HUES6 (cell line): Measurements from ENCODE around the gene TEX28.
"Not testable (repeated sequence)": the region's sequence is repeated elsewhere in the genome, so short reads cannot be mapped to it uniquely, and the experiment has no call there.

Experiments
- H3K27ac ChIP-seq: 2 replicates; pipeline ENCODE4 v1.7.0; 2013; ENCODE audit warnings: low read depth, mild to moderate bottlenecking, low read length, inconsistent platforms
- H3K27me3 ChIP-seq: 2 replicates; pipeline ENCODE4 v1.6.1; 2013; ENCODE audit warnings: low read length; ENCODE audit not compliant: control insufficient read depth, insufficient read depth
- H3K36me3 ChIP-seq: 2 replicates; pipeline ENCODE4 v1.6.1; 2013; ENCODE audit warnings: low read length; ENCODE audit not compliant: control insufficient read depth, insufficient read depth
- H3K4me1 ChIP-seq: 2 replicates; pipeline ENCODE4 v1.6.1; 2013; ENCODE audit warnings: low read length; ENCODE audit not compliant: control insufficient read depth, insufficient read depth
- H3K4me3 ChIP-seq: 2 replicates; pipeline ENCODE4 v1.5.1; 2013; ENCODE audit warnings: low read depth, low read length
- H3K9ac ChIP-seq: one replicate; pipeline ENCODE4 v1.6.1; 2013; ENCODE audit warnings: mild to moderate bottlenecking, low read length
- H3K9me3 ChIP-seq: 2 replicates; pipeline ENCODE4 v1.6.1; 2013; ENCODE audit warnings: low read depth, low read length; ENCODE audit not compliant: control insufficient read depth, insufficient read depth

The TEX28 gene

GRCh38 chrX:154310616-154311536 is 16.0 kb upstream of the TEX28 start:
- H3K9me3 ChIP-seq, result peaks cover 6% of the 10 kb centered on the region; the same call in 1 of the 2 replicates
- no peaks in the 10 kb centered on the region for H3K4me1 ChIP-seq
- no peaks in the 10 kb centered on the region for H3K27me3 ChIP-seq
- no peak overlapping the region for H3K9ac ChIP-seq
- H3K36me3 ChIP-seq, result no peaks in the 10 kb centered on the region
- no peak overlapping the region for H3K27ac ChIP-seq
- H3K4me3 ChIP-seq, result no peak overlapping the region

DNA sequence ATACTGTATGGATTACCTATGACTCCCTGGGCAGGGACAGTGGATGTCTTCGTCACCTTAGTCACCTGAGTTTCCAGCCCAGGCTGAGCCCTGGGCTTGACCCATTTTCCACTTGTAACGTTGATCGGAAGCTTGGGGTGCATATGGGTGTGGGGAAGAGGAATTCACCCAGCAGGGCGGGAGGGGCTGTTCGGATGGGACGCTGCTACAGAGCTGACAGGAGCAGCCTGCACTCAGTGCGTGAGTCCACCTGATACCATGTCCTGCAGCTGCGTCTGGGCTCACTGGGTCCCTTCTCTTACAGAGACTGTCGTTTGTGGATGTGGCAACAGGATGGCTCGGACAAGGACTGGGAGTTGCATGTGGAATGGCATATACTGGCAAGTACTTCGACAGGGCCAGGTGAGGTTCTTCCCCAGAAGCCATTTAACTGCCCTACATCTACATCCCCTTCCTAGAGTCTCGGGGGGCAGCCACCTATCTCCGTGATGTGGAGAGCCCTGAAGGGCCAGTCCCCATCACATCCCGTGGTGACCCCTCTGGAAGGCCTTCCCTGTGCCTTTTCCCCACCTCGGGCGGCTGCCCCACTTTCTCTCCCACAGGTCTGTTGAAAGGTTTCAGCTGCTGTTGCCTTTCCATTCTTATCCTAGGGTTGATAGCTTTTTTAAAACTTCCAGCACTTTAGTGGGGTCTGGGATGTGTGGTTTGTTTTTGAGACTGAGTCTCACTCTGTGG is 14.3 kb upstream of the TEX28 start:
- no peaks in the 10 kb centered on the region for H3K27me3 ChIP-seq
- no peaks in the 10 kb centered on the region for H3K36me3 ChIP-seq
- peaks cover 10% of the 10 kb centered on the region; the same call in 1 of the 2 replicates for H3K4me1 ChIP-seq
- H3K9me3 ChIP-seq, result peaks cover 10% of the 10 kb centered on the region; the same call in 1 of the 2 replicates
- H3K4me3 ChIP-seq, result no peak overlapping the region
- no peak overlapping the region for H3K27ac ChIP-seq
- no peak overlapping the region for H3K9ac ChIP-seq

DNA sequence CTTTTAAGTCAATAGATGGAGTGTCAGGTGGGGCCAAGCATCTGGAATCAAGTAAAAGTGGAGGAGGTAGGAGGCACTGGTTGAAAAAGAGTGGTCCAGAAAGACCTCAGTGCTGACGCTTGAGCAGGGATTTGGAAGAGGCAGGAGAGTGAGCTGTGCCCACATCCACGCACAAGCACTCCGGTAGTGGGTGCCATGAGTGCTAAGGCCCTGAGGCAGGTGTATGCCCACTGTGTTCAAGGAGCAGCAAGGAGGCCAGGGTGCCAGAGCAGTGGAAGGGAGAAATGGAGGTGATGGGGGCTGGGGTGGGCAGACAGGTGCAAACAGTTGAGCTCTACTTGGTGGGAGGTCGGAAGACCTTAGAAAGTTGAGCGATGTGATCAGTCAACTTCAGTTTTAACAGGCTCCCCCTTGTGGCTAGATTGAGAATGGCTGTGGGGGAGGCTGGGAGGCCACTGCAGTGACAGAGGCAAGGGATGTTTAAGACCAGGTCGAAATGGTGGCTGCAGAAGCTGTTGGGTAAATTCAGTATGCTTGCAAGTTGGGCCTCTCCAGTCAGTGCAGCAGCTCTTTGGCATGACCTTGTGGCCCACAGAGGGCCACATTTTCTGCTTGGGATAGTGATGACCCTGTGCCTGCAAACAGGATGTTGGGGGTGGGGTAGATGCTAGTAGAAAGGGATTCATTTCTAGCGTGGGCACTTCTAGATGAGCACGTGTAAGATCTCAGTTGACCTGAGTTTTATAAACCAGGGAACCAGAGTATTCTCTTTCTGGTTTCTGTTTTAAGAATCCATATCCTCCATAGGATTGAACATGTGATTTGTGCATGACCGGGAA is 13.4 kb upstream of the TEX28 start:
- H3K9ac ChIP-seq, result no peak overlapping the region
- H3K4me1 ChIP-seq, result peaks cover 10% of the 10 kb centered on the region; the same call in 1 of the 2 replicates
- H3K4me3 ChIP-seq, result no peak overlapping the region
- H3K36me3 ChIP-seq, result no peaks in the 10 kb centered on the region
- H3K9me3 ChIP-seq, result peaks cover 10% of the 10 kb centered on the region; the same call in 1 of the 2 replicates
- no peaks in the 10 kb centered on the region for H3K27me3 ChIP-seq
- no peak overlapping the region for H3K27ac ChIP-seq

DNA sequence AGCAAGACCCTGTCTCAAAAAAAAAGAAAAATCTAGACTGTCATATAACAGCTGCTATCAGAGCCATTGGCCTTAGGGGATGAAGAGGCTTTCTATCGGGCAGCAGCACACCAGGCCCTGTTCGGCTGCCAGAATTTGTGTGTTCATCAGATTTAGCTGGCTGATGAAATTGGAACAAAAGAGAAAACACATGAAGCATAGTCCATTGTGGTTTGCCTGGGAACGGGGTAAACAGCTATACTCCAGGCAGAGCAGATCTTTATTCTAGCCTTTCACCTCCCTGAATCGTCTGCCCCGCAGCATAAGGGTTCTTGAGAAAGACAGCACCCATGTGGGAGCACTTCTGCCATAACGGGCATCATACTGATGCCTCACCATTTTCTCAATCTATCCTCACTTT is 12.3 kb upstream of the TEX28 start:
- H3K9me3 ChIP-seq, result peaks cover 10% of the 10 kb centered on the region; the same call in 1 of the 2 replicates
- H3K4me1 ChIP-seq, result peaks cover 10% of the 10 kb centered on the region; the same call in 1 of the 2 replicates
- no peak overlapping the region for H3K4me3 ChIP-seq
- no peak overlapping the region for H3K9ac ChIP-seq
- H3K27me3 ChIP-seq, result no peaks in the 10 kb centered on the region
- H3K27ac ChIP-seq, result no peak overlapping the region
- H3K36me3 ChIP-seq, result no peaks in the 10 kb centered on the region

GRCh38 chrX:154305541-154306205 is 10.7 kb upstream of the TEX28 start:
- Histone ChIP-seq H3K4me3 (no peak overlapping the region), H3K9ac (no peak overlapping the region), H3K27ac (no peak overlapping the region), H3K36me3 (no peaks in the 10 kb centered on the region), H3K4me1 (peaks cover 10% of the 10 kb centered on the region; the same call in 1 of the 2 replicates), H3K27me3 (no peaks in the 10 kb centered on the region), H3K9me3 (peaks cover 10% of the 10 kb centered on the region; the same call in 1 of the 2 replicates)

DNA sequence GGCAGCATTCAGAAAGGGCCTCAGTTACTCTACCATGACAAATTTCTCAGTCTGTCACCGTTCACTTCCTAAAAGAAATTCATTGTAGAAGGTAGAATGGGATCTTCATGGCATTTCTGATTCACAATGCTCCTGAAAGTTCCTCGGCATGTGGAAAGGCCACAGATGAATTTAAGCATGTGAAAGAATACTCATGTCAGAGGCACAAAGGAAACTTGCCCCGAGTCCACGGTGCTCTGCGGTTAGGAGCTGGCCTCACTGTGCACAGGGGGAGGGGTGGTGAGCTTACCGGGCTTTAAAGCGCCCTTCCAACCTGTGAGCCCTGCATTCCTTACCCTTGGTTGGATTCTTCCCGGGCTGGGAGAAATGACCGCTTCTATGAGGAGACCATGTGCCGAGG is 9.9 kb upstream of the TEX28 start:
- Histone ChIP-seq H3K36me3 (no peaks in the 10 kb centered on the region), H3K27me3 (no peaks in the 10 kb centered on the region), H3K9me3 (peaks cover 10% of the 10 kb centered on the region; the same call in 1 of the 2 replicates), H3K4me1 (peaks cover 10% of the 10 kb centered on the region; the same call in 1 of the 2 replicates), H3K27ac (no peak overlapping the region), H3K9ac (no peak overlapping the region), H3K4me3 (no peak overlapping the region)

GRCh38 chrX:154303476-154303875 is 8.6 kb upstream of the TEX28 start:
- Histone ChIP-seq H3K9me3 (peaks cover 7% of the 10 kb centered on the region; the same call in 1 of the 2 replicates), H3K9ac (no peak overlapping the region), H3K27me3 (no peaks in the 10 kb centered on the region), H3K27ac (no peak overlapping the region), H3K4me1 (peaks cover 10% of the 10 kb centered on the region; the same call in 1 of the 2 replicates), H3K36me3 (no peaks in the 10 kb centered on the region), H3K4me3 (no peak overlapping the region)

DNA sequence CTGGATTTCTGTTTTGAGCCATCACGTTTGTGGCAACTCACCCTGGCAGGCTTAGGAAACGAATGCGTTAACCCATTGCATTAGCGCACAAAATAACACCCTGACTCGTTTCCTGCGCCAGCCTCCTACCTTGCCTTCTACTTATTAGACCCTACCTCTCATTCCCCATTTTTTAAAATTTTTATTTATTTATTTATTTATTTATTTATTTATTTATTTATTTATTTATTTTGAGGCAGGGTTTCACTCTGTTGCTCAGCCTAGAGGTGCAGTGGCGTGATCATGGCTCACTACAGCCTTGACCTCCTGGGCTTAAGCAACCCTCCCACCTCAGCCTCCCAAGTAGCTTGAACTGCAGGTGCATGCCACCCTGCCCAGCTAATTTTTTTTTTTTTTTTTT is 8.1 kb upstream of the TEX28 start:
- not testable (repeated sequence) for H3K36me3 ChIP-seq, H3K27ac ChIP-seq, H3K4me1 ChIP-seq, H3K9ac ChIP-seq, H3K4me3 ChIP-seq, H3K9me3 ChIP-seq, H3K27me3 ChIP-seq

DNA sequence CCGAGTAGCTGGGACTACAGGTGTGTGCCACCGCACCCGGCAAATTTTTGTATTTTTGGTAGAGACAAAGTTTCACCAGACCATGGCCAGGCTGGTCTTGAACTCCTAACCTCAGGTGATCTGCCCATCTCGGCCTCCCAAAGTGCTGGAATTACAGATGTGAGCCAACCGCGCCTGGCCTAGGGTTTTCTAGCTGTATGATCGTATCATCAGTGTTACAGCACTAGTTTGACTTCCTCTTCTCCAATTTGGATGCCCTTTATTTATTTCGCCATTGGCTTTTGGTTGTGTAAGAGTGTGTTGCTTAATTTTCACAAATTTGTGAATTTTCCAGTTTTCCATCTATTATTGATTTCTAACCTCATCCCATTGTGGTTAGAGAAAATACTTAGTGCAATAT is 5.9 kb upstream of the TEX28 start:
- Histone ChIP-seq H3K36me3 (no peaks in the 10 kb centered on the region), H3K4me3 (no peak overlapping the region), H3K4me1 (peaks cover 10% of the 10 kb centered on the region; the same call in 1 of the 2 replicates), H3K9me3 (peaks cover 13% of the 10 kb centered on the region), H3K27ac (no peak overlapping the region), H3K9ac (no peak overlapping the region), H3K27me3 (no peaks in the 10 kb centered on the region)

GRCh38 chrX:154298312-154298711 is 3.4 kb upstream of the TEX28 start:
- Histone ChIP-seq H3K27me3 (no peaks in the 10 kb centered on the region), H3K9me3 (peaks cover 19% of the 10 kb centered on the region), H3K4me3 (no peak overlapping the region), H3K36me3 (no peaks in the 10 kb centered on the region), H3K9ac (no peak overlapping the region), H3K4me1 (no peaks in the 10 kb centered on the region), H3K27ac (no peak overlapping the region)
